Stomach (tissue), 9 donors: ENCODE measurements around the gene DDAH1. TPM values are rescaled to one million over a fixed set of nuclear protein-coding genes. Genes with fewer than 3 reads are reported as not detected.

Experiments
- DNase-seq, 2 donors: peaks; one replicate each; pipeline versions ENCODE4 v3.0.0 to v3.0.0-alpha.2; 2013 to 2019
- H3K27ac ChIP-seq, 5 donors: fragments of 200-600 bp in 4 of 5; sonication (generic) in 4 of 5; one replicate each; pipeline ENCODE4 v1.5.1; 2013 to 2019; ENCODE audit warnings: mild to moderate bottlenecking in 1 of 5, moderate library complexity in 1 of 5
- H3K27me3 ChIP-seq, 3 donors: fragments of 200-600 bp; sonication (generic); one replicate each; pipeline ENCODE4 v1.5.1; 2017 to 2019; ENCODE audit warnings: mixed run types in 1 of 3
- H3K36me3 ChIP-seq, 4 donors: fragments of 200-600 bp; sonication (generic); 1 replicate in 3 of 4; 2 replicates in 1 of 4; pipeline ENCODE4 v1.5.1; 2016 to 2019
- H3K4me1 ChIP-seq, 4 donors: fragments of 200-600 bp; sonication (generic); one replicate each; pipeline ENCODE4 v1.5.1; 2016 to 2019
- H3K4me3 ChIP-seq, 4 donors: fragments of 200-600 bp; sonication (generic) in 3 of 4; one replicate each; pipeline ENCODE4 v1.5.1; 2016 to 2019; ENCODE audit warnings: mild to moderate bottlenecking in 1 of 4
- H3K9me3 ChIP-seq, 4 donors: fragments of 200-600 bp; sonication (generic); one replicate each; pipeline ENCODE4 v1.5.1; 2016 to 2019
- EP300 ChIP-seq: sonication (generic); formaldehyde crosslinking; IDR thresholded peaks from one replicate; pipeline ENCODE4 v1.6.1; 2017; ENCODE audit warnings: antibody characterized with exemption
- POLR2A ChIP-seq, 4 donors: fragments of 450-650 bp; IDR thresholded peaks; one replicate each; pipeline ENCODE4 v1.6.1; 2016; ENCODE audit warnings: antibody characterized with exemption in 4 of 4, control low read depth in 2 of 4, mild to moderate bottlenecking in 1 of 4, moderate library complexity in 1 of 4
- POLR2AphosphoS5 ChIP-seq, 3 donors: sonication (generic); formaldehyde crosslinking; IDR thresholded peaks; one replicate each; pipeline ENCODE4 v1.6.1; 2016; ENCODE audit warnings: antibody characterized with exemption in 3 of 3
- WGBS, 5 donors: extraction: QIAGEN DNeasy Blood & Tissue Kit in 3 of 5; methylation state at CpG; one replicate each; pipeline versions ENCODE4 v1.1.5 to v1.1.7; 2013 to 2018; 5-methylcytosine and 5-hydroxymethylcytosine counted together
- intact Hi-C: fragments of 100-400 bp; cut with DNase I; formaldehyde crosslinking; loops from one replicate; pipeline ENCODE4 v1.15.1; 2023; ENCODE audit warnings: low total_unique reads
- polyA plus RNA-seq, 3 donors: library from polyadenylated mRNA; stranded (reverse); fragments of 200-250 nt; gene quantifications; one replicate each; pipeline ENCODE4 v1.2.3, GENCODE V29; 2013
- total RNA-seq, 5 donors: library from RNA; depleted of rRNA; stranded (reverse); fragments of >200 nt; gene quantifications; one replicate each; pipeline versions ENCODE4 v1.1.0 to v1.2.3, GENCODE V29; 2014 to 2016
- TF ChIP-seq, protein P1 (sequence below), 7 experiments: fragments of 450-650 bp in 4 of 7; fragments of 200-600 bp in 3 of 7; sonication (generic) in 3 of 7; IDR thresholded peaks; one replicate each; pipeline ENCODE4 v1.5.1; 2016 to 2019; ENCODE audit warnings: antibody characterized with exemption in 7 of 7, control low read depth in 2 of 7, mild to moderate bottlenecking in 1 of 7
- donor health status: healthy with polysubstance abuse.
- donor health status: Bipolar disorder and iron deficiency.
- donor health status: healthy.

The DDAH1 gene
- total and polyA plus RNA-seq, 8 donors = 10.6 to 113 (median 42.3) TPM

DNA sequence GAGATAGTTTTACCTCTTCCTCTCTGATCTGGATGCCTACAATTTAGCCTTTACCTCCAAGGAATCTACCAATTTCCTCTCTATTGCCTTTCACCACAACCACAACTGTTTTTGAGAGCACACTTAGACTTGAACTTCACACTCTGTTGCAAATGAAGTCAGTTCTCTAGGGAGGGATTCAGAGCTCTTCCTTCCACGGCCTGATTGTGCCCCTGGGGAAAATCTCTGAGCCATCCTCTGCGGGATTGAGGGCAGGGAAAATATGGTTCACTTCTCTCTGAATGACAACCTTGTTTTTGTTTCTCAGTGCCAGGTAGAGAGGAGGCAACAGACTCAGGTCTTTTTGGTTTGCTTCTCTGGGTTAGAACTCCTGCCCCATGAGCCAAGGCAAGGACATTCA, 153.1 kb downstream of the DDAH1 start:
- peaks cover 0 to 7% (median 0%) of the 10 kb centered on the region in 3 donors for H3K27me3 ChIP-seq
- no peak overlapping the region for H3K4me3 ChIP-seq
- no peak overlapping the region for H3K27ac ChIP-seq
- TF ChIP-seq, protein P1, sequence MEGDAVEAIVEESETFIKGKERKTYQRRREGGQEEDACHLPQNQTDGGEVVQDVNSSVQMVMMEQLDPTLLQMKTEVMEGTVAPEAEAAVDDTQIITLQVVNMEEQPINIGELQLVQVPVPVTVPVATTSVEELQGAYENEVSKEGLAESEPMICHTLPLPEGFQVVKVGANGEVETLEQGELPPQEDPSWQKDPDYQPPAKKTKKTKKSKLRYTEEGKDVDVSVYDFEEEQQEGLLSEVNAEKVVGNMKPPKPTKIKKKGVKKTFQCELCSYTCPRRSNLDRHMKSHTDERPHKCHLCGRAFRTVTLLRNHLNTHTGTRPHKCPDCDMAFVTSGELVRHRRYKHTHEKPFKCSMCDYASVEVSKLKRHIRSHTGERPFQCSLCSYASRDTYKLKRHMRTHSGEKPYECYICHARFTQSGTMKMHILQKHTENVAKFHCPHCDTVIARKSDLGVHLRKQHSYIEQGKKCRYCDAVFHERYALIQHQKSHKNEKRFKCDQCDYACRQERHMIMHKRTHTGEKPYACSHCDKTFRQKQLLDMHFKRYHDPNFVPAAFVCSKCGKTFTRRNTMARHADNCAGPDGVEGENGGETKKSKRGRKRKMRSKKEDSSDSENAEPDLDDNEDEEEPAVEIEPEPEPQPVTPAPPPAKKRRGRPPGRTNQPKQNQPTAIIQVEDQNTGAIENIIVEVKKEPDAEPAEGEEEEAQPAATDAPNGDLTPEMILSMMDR (IDR thresholded peaks at IDR 0.05) = no peak
- TF ChIP-seq EP300 (no peak), POLR2AphosphoS5 (IDR thresholded peaks at IDR 0.05) (no peak), POLR2A (IDR thresholded peaks at IDR 0.05) (no peak)
- 71 to 85% (median 78%) methylated on average over 2 of the region's 2 CpGs for WGBS, 5 donors
- H3K4me1 ChIP-seq = peaks cover 0 to 17% (median 13%) of the 10 kb centered on the region in 4 donors
- no peaks in the 10 kb centered on the region for H3K36me3 ChIP-seq
- intact Hi-C loops = no loop called here
- DNase-seq = no peak
- no peaks in the 10 kb centered on the region for H3K9me3 ChIP-seq

DNA sequence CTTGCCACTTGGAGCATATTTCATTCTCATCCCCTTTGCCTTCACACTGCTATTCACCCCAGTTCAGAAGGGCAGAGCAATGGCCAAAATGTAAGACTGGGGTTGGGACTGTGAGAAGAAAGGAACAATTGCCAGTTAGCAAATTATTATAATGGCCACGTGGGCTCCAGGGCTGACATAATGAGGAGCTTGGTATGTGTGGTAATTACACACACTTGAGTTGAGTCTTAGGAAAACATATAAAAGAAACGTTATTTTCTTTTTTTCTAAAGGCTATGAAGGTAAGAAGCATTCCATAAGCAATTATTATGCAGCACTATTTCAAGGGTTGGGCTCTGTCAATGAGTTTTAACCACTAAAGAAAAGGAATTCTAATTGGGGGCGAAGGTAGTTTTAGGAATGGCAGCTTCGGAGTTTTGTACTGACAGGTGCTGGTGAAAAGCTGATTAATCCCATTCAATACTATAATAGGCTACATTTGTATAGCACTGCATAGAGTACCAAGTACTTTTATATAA, 156.1 kb downstream of the DDAH1 start:
- TF ChIP-seq, protein P1 (IDR thresholded peaks at IDR 0.05) = no peak
- TF ChIP-seq POLR2A (IDR thresholded peaks at IDR 0.05) = no peak
- TF ChIP-seq POLR2AphosphoS5 (IDR thresholded peaks at IDR 0.05) = no peak
- TF ChIP-seq EP300 = no peak
- WGBS, 5 donors = 66 to 78% (median 71%) methylated on average over 4 of the region's 4 CpGs
- H3K9me3 ChIP-seq = no peaks in the 10 kb centered on the region
- peaks cover 0 to 7% (median 0%) of the 10 kb centered on the region in 3 donors for H3K27me3 ChIP-seq
- no peak overlapping the region for H3K4me3 ChIP-seq
- no peaks in the 10 kb centered on the region for H3K36me3 ChIP-seq
- H3K4me1 ChIP-seq = peaks cover 0 to 14% (median 12%) of the 10 kb centered on the region in 4 donors
- no peak overlapping the region for H3K27ac ChIP-seq
- intact Hi-C loops = loop anchor here (5.0 kb wide), 1 partner anchor 383 kb away; no protein-coding TSS in a partner anchor
- no peak for DNase-seq

DNA sequence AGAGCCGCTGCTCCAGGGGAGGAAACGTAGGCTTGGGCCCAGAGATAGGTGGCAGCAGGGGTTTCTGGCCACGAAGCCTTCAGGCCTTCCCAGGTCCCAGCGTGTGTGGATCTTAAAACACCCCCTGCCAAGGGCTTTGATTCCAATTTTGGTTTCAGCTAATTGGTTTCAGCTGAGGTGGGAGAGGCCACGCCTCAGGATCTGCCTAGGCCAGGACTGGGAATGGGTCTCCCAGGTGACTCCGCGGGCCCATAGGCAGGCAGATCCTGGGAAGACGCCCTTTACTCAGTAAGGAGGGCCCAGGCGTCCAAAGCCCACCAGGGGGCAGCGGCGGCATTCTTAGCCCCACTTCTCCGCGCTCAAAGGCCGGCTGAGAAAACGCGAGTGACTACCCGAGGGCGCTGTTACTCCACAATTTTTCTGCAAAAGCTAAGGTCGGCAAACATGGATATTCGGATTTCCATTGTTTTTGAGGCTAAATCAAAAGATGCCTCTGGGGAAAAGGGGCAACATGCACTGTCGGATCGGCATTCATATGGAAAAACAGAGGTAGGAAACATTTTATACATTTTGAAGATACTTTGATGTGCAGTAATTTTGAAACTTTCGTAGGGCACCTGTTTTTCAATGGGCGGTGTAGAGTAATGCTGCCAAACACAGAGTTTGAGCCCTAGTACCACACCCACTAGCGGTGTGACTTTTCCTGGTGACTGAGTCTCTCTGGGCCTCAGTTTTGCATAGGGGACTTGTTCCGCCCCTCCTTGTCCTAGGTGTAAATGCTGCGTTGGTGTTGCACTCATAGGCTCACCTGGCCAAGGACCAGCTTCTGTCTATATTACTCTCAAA, 156.7 kb downstream of the DDAH1 start:
- peaks cover 0 to 14% (median 12%) of the 10 kb centered on the region in 4 donors for H3K4me1 ChIP-seq
- H3K36me3 ChIP-seq = no peaks in the 10 kb centered on the region
- intact Hi-C loops = loop anchor here (5.0 kb wide), 1 partner anchor 384 kb away; no protein-coding TSS in a partner anchor
- no peaks in the 10 kb centered on the region for H3K9me3 ChIP-seq
- TF ChIP-seq, protein P1 (IDR thresholded peaks at IDR 0.05) = peak in 5 of 7 experiments; percentile 88 to 98 (median 94)
- TF ChIP-seq POLR2A (IDR thresholded peaks at IDR 0.05) (no peak), EP300 (no peak), POLR2AphosphoS5 (IDR thresholded peaks at IDR 0.05) (peak in 1 of 3 donors; percentile 72)
- peaks cover 0 to 7% (median 0%) of the 10 kb centered on the region in 3 donors for H3K27me3 ChIP-seq
- H3K4me3 ChIP-seq = no peak overlapping the region
- H3K27ac ChIP-seq = peak overlapping the region in 1 of 5 donors; percentile 39
- DNase-seq = peak; percentile 90 to 96
- 18 to 22% (median 19%) methylated on average over 27 of the region's 27 CpGs for WGBS, 5 donors

DNA sequence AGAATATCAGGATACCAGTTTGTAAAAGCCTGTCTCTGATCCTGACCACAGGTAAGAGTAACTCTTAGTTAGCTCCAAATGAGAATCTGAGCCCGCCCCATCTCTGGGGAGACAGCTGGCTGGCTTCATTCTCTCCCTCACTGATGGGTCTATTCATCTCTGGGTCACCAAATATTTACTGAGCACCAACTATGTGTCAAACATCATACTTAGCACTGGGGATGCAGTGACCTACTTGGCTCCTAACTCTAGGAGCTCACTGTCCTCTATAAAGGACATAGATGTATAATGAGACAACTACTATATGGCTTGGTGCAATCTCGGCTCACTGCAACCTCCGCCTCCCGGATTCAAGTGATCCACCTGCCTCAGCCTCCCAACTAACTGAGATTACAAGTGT, 158.7 kb downstream of the DDAH1 start:
- no peaks in the 10 kb centered on the region for H3K36me3 ChIP-seq
- no peak for DNase-seq
- no peaks in the 10 kb centered on the region for H3K9me3 ChIP-seq
- intact Hi-C loops = loop anchor here (5.0 kb wide), 1 partner anchor 386 kb away; no protein-coding TSS in a partner anchor
- peaks cover 0 to 7% (median 0%) of the 10 kb centered on the region in 3 donors for H3K27me3 ChIP-seq
- peaks cover 0 to 14% (median 12%) of the 10 kb centered on the region in 4 donors for H3K4me1 ChIP-seq
- no peak overlapping the region for H3K27ac ChIP-seq
- H3K4me3 ChIP-seq = no peak overlapping the region
- TF ChIP-seq POLR2AphosphoS5 (IDR thresholded peaks at IDR 0.05) (no peak), POLR2A (IDR thresholded peaks at IDR 0.05) (no peak)
- WGBS, 5 donors = 93 to 100% (median 97%) methylated on average over 4 of the region's 4 CpGs
